ENCODE measurements around the gene UCHL3.

DNA sequence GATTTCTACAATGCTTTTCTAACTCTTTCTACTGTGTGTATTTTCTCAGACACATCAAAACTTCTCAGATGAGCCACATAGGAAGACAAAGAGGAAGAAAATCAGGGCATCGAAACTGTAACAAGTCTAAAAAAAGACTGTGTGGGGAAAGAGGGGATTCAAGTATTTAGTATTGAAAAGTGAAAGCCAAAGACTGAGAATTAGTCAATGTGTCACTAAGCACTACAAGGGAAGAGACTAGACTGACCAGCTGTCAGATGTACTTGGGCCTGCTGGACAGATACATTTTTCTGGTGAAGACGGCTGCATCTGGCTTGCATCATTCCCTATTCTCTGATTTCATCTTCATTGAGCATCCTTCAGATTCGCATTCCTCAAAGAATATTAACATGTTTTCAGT, 37.3 kb upstream of the UCHL3 start:
- TF ChIP-seq EZH2 (IDR thresholded peaks at IDR 0.05; ENCODE audit: insufficient read depth, poor library complexity, severe bottlenecking) (no peak), EZH2phosphoT487 (IDR thresholded peaks at IDR 0.05; ENCODE audit: insufficient read depth, low read depth) (no peak)
